GM12878 (cell line): Measurements from ENCODE around the gene KCNQ1OT1. TPM values are rescaled to one million over a fixed set of nuclear protein-coding genes. Genes with fewer than 3 reads are reported as not detected.

ENCODE experiments used
- ATAC-seq: fragments of 200-7000 bp; cut with Tn5 transposase; 3 replicates; pipeline ENCODE4 v1.9.1; 2020; ENCODE audit warnings: mild to moderate bottlenecking, moderate library complexity
- BruUV-seq: library from RNA; stranded (reverse); fragments of 400-500 nt; replicated peaks from 2 replicates; lab custom pipeline; 2021; lab: Mats Ljungman, UMichigan
- CTCF ChIA-PET: fragments of 300-600 bp; sonication (Branson Sonifier 250); formaldehyde crosslinking; extraction: SDS; loops from one replicate; lab custom pipeline; 2021; ENCODE audit warnings: inconsistent platforms; lab: Yijun Ruan, JAX
- POLR2A ChIA-PET: fragments of 350-600 bp; formaldehyde crosslinking; extraction: SDS; loops from one replicate; lab custom pipeline; 2021; ENCODE audit warnings: inconsistent platforms; lab: Charles Lee
- RAD21 ChIA-PET: fragments of 300-600 bp; sonication (Branson Sonifier 250); formaldehyde crosslinking; loops from one replicate; lab custom pipeline; 2023; ENCODE audit warnings: antibody characterized with exemption; ENCODE audit not compliant: unreplicated experiment; lab: Charles Lee
- SMC1A ChIA-PET: fragments of 300-600 bp; sonication (Branson Sonifier 250); formaldehyde crosslinking; loops from one replicate; lab custom pipeline; 2023; ENCODE audit not compliant: unreplicated experiment, uncharacterized antibody; lab: Charles Lee
- DNase-seq: peaks from one replicate; pipeline ENCODE4 v3.0.0-alpha.2; 2011; ENCODE audit warnings: low read depth, low spot score
- FAIRE-seq: peaks from 3 replicates; lab custom pipeline; 2011; peaks lifted over from hg19 to GRCh38; lab: Jason Lieb, UNC
- H2AFZ ChIP-seq: 2 replicates; pipeline ENCODE4 v1.6.0; 2011; ENCODE audit warnings: low read depth, low read length, control low read depth; ENCODE audit not compliant: control insufficient read depth
- H3K27ac ChIP-seq: 2 replicates; pipeline ENCODE4 v1.5.1; 2011; ENCODE audit warnings: control low read depth; ENCODE audit not compliant: control insufficient read depth, insufficient read depth
- H3K27me3 ChIP-seq, 2 experiments: replicated peaks in 1 of 2; 2 replicates each; pipeline versions ENCODE4 v1.6.0 to v1.6.1; 2011; ENCODE audit warnings: low read length in 1 of 2; ENCODE audit not compliant: control insufficient read depth in 2 of 2, insufficient read depth in 2 of 2
- H3K36me3 ChIP-seq, 2 experiments: 2 replicates each; pipeline ENCODE4 v1.5.1; 2011; ENCODE audit warnings: low read length in 1 of 2; ENCODE audit not compliant: control insufficient read depth in 2 of 2, insufficient read depth in 2 of 2
- H3K4me1 ChIP-seq: 2 replicates; pipeline ENCODE4 v1.6.1; 2011; ENCODE audit warnings: mild to moderate bottlenecking, low read length, moderate library complexity, mixed read lengths; ENCODE audit not compliant: control insufficient read depth, insufficient read depth
- H3K4me2 ChIP-seq: 2 replicates; pipeline ENCODE4 v1.6.0; 2011; ENCODE audit warnings: control low read depth; ENCODE audit not compliant: control insufficient read depth, insufficient read depth
- H3K4me3 ChIP-seq: fragments of 200-600 bp; sonication (generic); 2 replicates; pipeline ENCODE4 v1.5.1; 2016
- H3K79me2 ChIP-seq: 2 replicates; pipeline ENCODE4 v1.6.0; 2011; ENCODE audit warnings: low read length; ENCODE audit not compliant: control insufficient read depth, insufficient read depth
- H3K9ac ChIP-seq: 2 replicates; pipeline ENCODE4 v1.8.0; 2011; ENCODE audit warnings: low read length, control low read depth, mixed read lengths; ENCODE audit not compliant: control insufficient read depth, insufficient read depth
- H3K9me3 ChIP-seq: replicated peaks from 3 replicates; pipeline ENCODE4 v1.5.1; 2011; ENCODE audit warnings: mild to moderate bottlenecking, low read length; ENCODE audit not compliant: control insufficient read depth, insufficient read depth
- H4K20me1 ChIP-seq: 2 replicates; pipeline ENCODE4 v1.6.0; 2011; ENCODE audit not compliant: control insufficient read depth, insufficient read depth
- BACH1 ChIP-seq: fragments of 450-650 bp; IDR thresholded peaks from 2 replicates; pipeline ENCODE4 v1.6.1; 2017; ENCODE audit warnings: mild to moderate bottlenecking, borderline replicate concordance
- EED ChIP-seq: sonication (generic); IDR thresholded peaks from 2 replicates; pipeline ENCODE4 v1.6.1; 2016; ENCODE audit warnings: antibody characterized with exemption, low read depth
- IKZF2 ChIP-seq, 2 experiments: fragments of 450-650 bp; IDR thresholded peaks; 2 replicates each; pipeline ENCODE4 v1.6.1; 2017; ENCODE audit warnings: mild to moderate bottlenecking in 2 of 2, moderate library complexity in 2 of 2
- KLF5 ChIP-seq: fragments of 450-650 bp; IDR thresholded peaks from 2 replicates; pipeline ENCODE4 v1.6.1; 2014; ENCODE audit warnings: mild to moderate bottlenecking; ENCODE audit not compliant: partially characterized antibody
- MYC ChIP-seq: IDR thresholded peaks from 2 replicates; pipeline ENCODE4 v1.6.1; 2011; ENCODE audit warnings: mild to moderate bottlenecking, low read length, moderate library complexity, inconsistent platforms; ENCODE audit not compliant: insufficient read depth, insufficient replicate concordance, insufficient read length, severe bottlenecking
- POLR2A ChIP-seq: IDR thresholded peaks from 2 replicates; pipeline ENCODE4 v1.6.1; 2011; ENCODE audit warnings: low read depth, mild to moderate bottlenecking, low read length
- POLR2AphosphoS2 ChIP-seq: IDR thresholded peaks from 2 replicates; pipeline ENCODE4 v1.6.1; 2011; ENCODE audit warnings: low read depth, mild to moderate bottlenecking, low read length, improper control_type of control experiment, moderate library complexity
- RBBP5 ChIP-seq: fragments of 200-600 bp; sonication (generic); conservative IDR thresholded peaks from 2 replicates; pipeline ENCODE4 v1.6.1; 2016
- RCOR1 ChIP-seq: conservative IDR thresholded peaks from 2 replicates; pipeline ENCODE4 v1.6.1; 2012; ENCODE audit warnings: low read depth, low read length, improper control_type of control experiment
- RFX5 ChIP-seq: IDR thresholded peaks from 2 replicates; pipeline ENCODE4 v1.6.1; 2011; ENCODE audit warnings: low read depth, low read length, improper control_type of control experiment
- SREBF1 ChIP-seq: IDR thresholded peaks from 2 replicates; pipeline ENCODE4 v1.6.1; 2012; ENCODE audit warnings: mild to moderate bottlenecking, low read length
- ZSCAN29 ChIP-seq: fragments of 450-650 bp; IDR thresholded peaks from 2 replicates; pipeline ENCODE4 v1.6.1; 2017; ENCODE audit warnings: mild to moderate bottlenecking, moderate library complexity
- WGBS: methylation state at CpG from one replicate; pipeline ENCODE4 v1.1.6; 2016; ENCODE audit warnings: low lambda C conversion rate; ENCODE audit not compliant: insufficient replicate concordance, insufficient coverage; ENCODE audit errors: missing lambda C conversion rate; 5-methylcytosine and 5-hydroxymethylcytosine counted together
- in situ Hi-C: fragments of 300-500 bp; cut with MboI; formaldehyde crosslinking; loops from 9 replicates; pipeline ENCODE4 v1.14.3; 2018; ENCODE audit warnings: mixed read lengths
- intact Hi-C: fragments of 100-400 bp; cut with micrococcal nuclease; formaldehyde crosslinking; loops from one replicate; pipeline ENCODE4 v1.14.2; 2022; ENCODE audit not compliant: unreplicated experiment
- polyA plus RNA-seq, 11 experiments: library from polyadenylated mRNA; depleted of rRNA in 4 of 11; unstranded in 6 of 11; stranded (reverse) in 5 of 11; fragments of >200 nt; fragmentation: Nextera tagmentation in 4 of 11; fragmentation: Illumina TruSeq in 1 of 11; extraction: Ambion mirVana in 4 of 11; extraction: Trizol in 1 of 11; gene quantifications; 1 replicate in 1 of 11; 2 replicates in 10 of 11; pipeline versions ENCODE4 v1.2.1 to v1.2.3, GENCODE V29; 2011 to 2016; ENCODE audit warnings: inconsistent platforms in 2 of 11, missing spikeins in 2 of 11, low read depth in 1 of 11
- total RNA-seq, 4 experiments: library from RNA; depleted of rRNA in 3 of 4; stranded (reverse); fragments of >200 nt in 3 of 4; fragmentation: Illumina TruSeq in 1 of 4; extraction: Trizol in 1 of 4; gene quantifications; 2 replicates each; pipeline versions ENCODE4 v1.2.1 to v1.2.3, GENCODE V29; 2013 to 2021
- TF ChIP-seq, protein P1 (sequence below): fragments of 450-650 bp; IDR thresholded peaks from 2 replicates; pipeline ENCODE4 v1.6.1; 2018; ENCODE audit warnings: mild to moderate bottlenecking, low read depth, moderate library complexity; ENCODE audit not compliant: partially characterized antibody

KCNQ1OT1 gene
- total and polyA plus RNA-seq, 10 of the 15 experiments (the other 5 are each of a cell fraction or from before 2014, with no cell fraction given): 0.02 to 1.6 (median 0.41) TPM

DNA sequence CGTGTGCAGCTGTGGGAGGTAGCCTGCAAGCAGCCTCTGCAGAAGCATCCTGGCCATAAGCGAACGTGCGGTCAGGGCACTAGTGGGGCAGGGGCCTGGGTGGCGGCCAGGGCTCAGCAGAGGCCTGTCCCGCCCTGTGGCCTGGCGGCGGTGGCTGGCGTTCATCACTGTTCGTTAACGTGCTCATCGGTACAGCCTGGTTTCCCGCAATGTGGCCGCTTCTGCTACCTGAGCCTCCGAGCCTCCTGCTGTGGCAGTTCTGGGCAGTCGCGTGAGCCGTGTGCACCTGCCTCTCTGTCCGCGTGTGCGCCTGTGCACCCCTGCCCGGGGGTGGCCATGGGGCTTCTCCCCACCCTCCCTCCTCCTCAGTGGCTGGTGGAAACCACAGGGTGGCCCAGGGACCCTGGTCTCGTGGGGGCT, 117.9 kb downstream of the KCNQ1OT1 start:
- DNase-seq (no peak), ATAC-seq (no peak), FAIRE-seq (no peak)
- Histone ChIP-seq H3K27me3 (no peaks in the 10 kb centered on the region), H3K4me3 (no peak overlapping the region), H3K36me3 (no peaks in the 10 kb centered on the region), H3K9ac (no peak overlapping the region), H3K79me2 (no peaks in the 10 kb centered on the region), H3K4me2 (no peak overlapping the region), H2AFZ (no peak overlapping the region), H4K20me1 (no peaks in the 10 kb centered on the region), H3K9me3 (no peaks in the 10 kb centered on the region), H3K27ac (no peak overlapping the region), H3K4me1 (no peaks in the 10 kb centered on the region)
- intact Hi-C loops (no loop called here), in situ Hi-C loops (no loop called here)
- no TSS peak for BruUV-seq
- TF ChIP-seq, protein P1, sequence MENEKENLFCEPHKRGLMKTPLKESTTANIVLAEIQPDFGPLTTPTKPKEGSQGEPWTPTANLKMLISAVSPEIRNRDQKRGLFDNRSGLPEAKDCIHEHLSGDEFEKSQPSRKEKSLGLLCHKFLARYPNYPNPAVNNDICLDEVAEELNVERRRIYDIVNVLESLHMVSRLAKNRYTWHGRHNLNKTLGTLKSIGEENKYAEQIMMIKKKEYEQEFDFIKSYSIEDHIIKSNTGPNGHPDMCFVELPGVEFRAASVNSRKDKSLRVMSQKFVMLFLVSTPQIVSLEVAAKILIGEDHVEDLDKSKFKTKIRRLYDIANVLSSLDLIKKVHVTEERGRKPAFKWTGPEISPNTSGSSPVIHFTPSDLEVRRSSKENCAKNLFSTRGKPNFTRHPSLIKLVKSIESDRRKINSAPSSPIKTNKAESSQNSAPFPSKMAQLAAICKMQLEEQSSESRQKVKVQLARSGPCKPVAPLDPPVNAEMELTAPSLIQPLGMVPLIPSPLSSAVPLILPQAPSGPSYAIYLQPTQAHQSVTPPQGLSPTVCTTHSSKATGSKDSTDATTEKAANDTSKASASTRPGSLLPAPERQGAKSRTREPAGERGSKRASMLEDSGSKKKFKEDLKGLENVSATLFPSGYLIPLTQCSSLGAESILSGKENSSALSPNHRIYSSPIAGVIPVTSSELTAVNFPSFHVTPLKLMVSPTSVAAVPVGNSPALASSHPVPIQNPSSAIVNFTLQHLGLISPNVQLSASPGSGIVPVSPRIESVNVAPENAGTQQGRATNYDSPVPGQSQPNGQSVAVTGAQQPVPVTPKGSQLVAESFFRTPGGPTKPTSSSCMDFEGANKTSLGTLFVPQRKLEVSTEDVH: no peak
- TF ChIP-seq IKZF2 (IDR thresholded peaks at IDR 0.05) (no peak), BACH1 (no peak), EED (no peak), RBBP5 (no peak), KLF5 (no peak), RFX5 (no peak), MYC (no peak), ZSCAN29 (no peak), POLR2A (no peak), SREBF1 (no peak), RCOR1 (no peak), POLR2AphosphoS2 (no peak)
- ChIA-PET SMC1A (no interaction called here), CTCF (no interaction called here), RAD21 (no interaction called here), POLR2A (no interaction called here)
- 70% methylated on average over 23 of the region's 23 CpGs for WGBS
